Loucy (cell line): Measurements from ENCODE around the gene NDUFAF5.

Source experiments
- H2AFZ ChIP-seq: fragments of 200-600 bp; sonication (generic); 2 replicates; pipeline ENCODE4 v1.6.0; 2016; ENCODE audit warnings: antibody characterized with exemption, mild to moderate bottlenecking, low read length, moderate library complexity
- H3F3A ChIP-seq: fragments of 200-600 bp; 2 replicates; pipeline ENCODE4 v1.6.0; 2016; ENCODE audit warnings: antibody characterized with exemption, low read depth, mild to moderate bottlenecking
- H3K27me3 ChIP-seq: fragments of 200-600 bp; sonication (generic); 2 replicates; pipeline ENCODE4 v1.6.1; 2014; ENCODE audit warnings: low read length, mild to moderate bottlenecking; ENCODE audit not compliant: insufficient read depth, poor library complexity, severe bottlenecking
- H3K36me3 ChIP-seq: fragments of 200-600 bp; sonication (generic); 2 replicates; pipeline ENCODE4 v1.6.1; 2016; ENCODE audit warnings: low read length; ENCODE audit not compliant: insufficient read depth
- H3K4me1 ChIP-seq: fragments of 200-600 bp; sonication (generic); 2 replicates; pipeline ENCODE4 v1.5.1; 2014; ENCODE audit warnings: low read length, mild to moderate bottlenecking; ENCODE audit not compliant: insufficient read depth, poor library complexity, severe bottlenecking
- H3K4me2 ChIP-seq: fragments of 200-600 bp; sonication (generic); 2 replicates; pipeline ENCODE4 v1.6.0; 2014; ENCODE audit warnings: antibody characterized with exemption, low read length, low read depth, mild to moderate bottlenecking; ENCODE audit not compliant: poor library complexity, severe bottlenecking
- H3K4me3 ChIP-seq: fragments of 200-600 bp; sonication (generic); 2 replicates; pipeline ENCODE4 v1.5.1; 2014; ENCODE audit warnings: low read length, mild to moderate bottlenecking, mixed read lengths; ENCODE audit not compliant: poor library complexity, severe bottlenecking
- H3K79me2 ChIP-seq: fragments of 200-600 bp; sonication (generic); 2 replicates; pipeline ENCODE4 v1.6.1; 2014; ENCODE audit warnings: low read length; ENCODE audit not compliant: insufficient read depth
- H3K9ac ChIP-seq: fragments of 200-600 bp; sonication (generic); 2 replicates; pipeline ENCODE4 v1.6.0; 2014; ENCODE audit warnings: mild to moderate bottlenecking, low read depth, low read length, moderate library complexity; ENCODE audit not compliant: poor library complexity, severe bottlenecking
- H3K9me2 ChIP-seq: fragments of 200-600 bp; sonication (generic); replicated peaks from 2 replicates; pipeline ENCODE4 v1.6.1; 2016; ENCODE audit warnings: low read depth, low read length, mixed read lengths
- H3K9me3 ChIP-seq: fragments of 200-600 bp; sonication (generic); 2 replicates; pipeline ENCODE4 v1.6.1; 2014; ENCODE audit warnings: mild to moderate bottlenecking, antibody characterized with exemption, low read length, low read depth; ENCODE audit not compliant: insufficient read depth
- H4K20me1 ChIP-seq: fragments of 200-600 bp; sonication (generic); 2 replicates; pipeline ENCODE4 v1.6.0; 2014; ENCODE audit warnings: antibody characterized with exemption, low read length, mild to moderate bottlenecking; ENCODE audit not compliant: insufficient read depth, poor library complexity, severe bottlenecking
- CTCF ChIP-seq: fragments of 200-600 bp; sonication (generic); conservative IDR thresholded peaks from 2 replicates; pipeline ENCODE4 v1.5.1; 2014; ENCODE audit warnings: mild to moderate bottlenecking, antibody characterized with exemption, low read length
- EZH2phosphoT487 ChIP-seq: fragments of 200-600 bp; IDR thresholded peaks from 2 replicates; pipeline ENCODE4 v1.6.1; 2018; ENCODE audit warnings: antibody characterized with exemption, mild to moderate bottlenecking, moderate library complexity, borderline replicate concordance

NDUFAF5 gene

GRCh38 chr20:13821876-13822275 is 37.0 kb downstream of the NDUFAF5 start:
- no peaks in the 10 kb centered on the region for H4K20me1 ChIP-seq
- no peak overlapping the region for H3K4me2 ChIP-seq
- H3K9me2 ChIP-seq, result no peaks in the 10 kb centered on the region
- no peaks in the 10 kb centered on the region for H3K79me2 ChIP-seq
- no peak overlapping the region for H3K9ac ChIP-seq
- no peaks in the 10 kb centered on the region for H3K9me3 ChIP-seq
- TF ChIP-seq CTCF, result no peak
- TF ChIP-seq EZH2phosphoT487, result no peak
- no peak overlapping the region for H2AFZ ChIP-seq
- H3K4me3 ChIP-seq, result no peak overlapping the region
- no peaks in the 10 kb centered on the region for H3K4me1 ChIP-seq
- H3K36me3 ChIP-seq, result peaks cover 19% of the 10 kb centered on the region; the same call in 1 of the 2 replicates
- no peaks in the 10 kb centered on the region for H3F3A ChIP-seq
- H3K27me3 ChIP-seq, result no peaks in the 10 kb centered on the region

GRCh38 chr20:13822459-13822858 is 37.6 kb downstream of the NDUFAF5 start:
- H3K9ac ChIP-seq, result no peak overlapping the region
- H3K4me1 ChIP-seq, result no peaks in the 10 kb centered on the region
- no peaks in the 10 kb centered on the region for H3F3A ChIP-seq
- no peak overlapping the region for H3K4me2 ChIP-seq
- H2AFZ ChIP-seq, result no peak overlapping the region
- H3K36me3 ChIP-seq, result peaks cover 13% of the 10 kb centered on the region; the same call in 1 of the 2 replicates
- H3K4me3 ChIP-seq, result no peak overlapping the region
- no peaks in the 10 kb centered on the region for H3K9me2 ChIP-seq
- H3K79me2 ChIP-seq, result no peaks in the 10 kb centered on the region
- no peak for TF ChIP-seq CTCF
- no peak for TF ChIP-seq EZH2phosphoT487
- H3K9me3 ChIP-seq, result no peaks in the 10 kb centered on the region
- no peaks in the 10 kb centered on the region for H4K20me1 ChIP-seq
- no peaks in the 10 kb centered on the region for H3K27me3 ChIP-seq

- Histone ChIP-seq H2AFZ (no peak overlapping the region; the same call in 1 of the 2 replicates), H3K9me2 (no peaks in the 10 kb centered on the region), H3K4me2 (no peak overlapping the region), H3K4me1 (no peaks in the 10 kb centered on the region), H3K9me3 (no peaks in the 10 kb centered on the region), H4K20me1 (no peaks in the 10 kb centered on the region), H3K36me3 (no peaks in the 10 kb centered on the region), H3K9ac (no peak overlapping the region), H3K27me3 (no peaks in the 10 kb centered on the region), H3K4me3 (no peak overlapping the region), H3F3A (no peaks in the 10 kb centered on the region), H3K79me2 (no peaks in the 10 kb centered on the region)
- TF ChIP-seq CTCF (no peak), EZH2phosphoT487 (no peak)
Observed at GRCh38 chr20:13824459-13824858, 39.6 kb downstream of the NDUFAF5 start.
